Astrocyte (in vitro differentiated cells and primary cell): ENCODE measurements around the gene OR4C45. TPM values are rescaled to one million over a fixed set of nuclear protein-coding genes. Genes with fewer than 3 reads are reported as not detected.
"Not testable (repeated sequence)": the region's sequence is repeated elsewhere in the genome, so short reads cannot be mapped to it uniquely, and the experiment has no call there.

Source experiments
- DNase-seq: peaks from one replicate; pipeline ENCODE4 v3.0.0-alpha.2; 2010; ENCODE audit warnings: low read depth
- FAIRE-seq: peaks from 2 replicates; lab custom pipeline; 2011; peaks lifted over from hg19 to GRCh38; lab: Jason Lieb, UNC
- H2AFZ ChIP-seq: 2 replicates; pipeline ENCODE4 v1.6.0; 2012; ENCODE audit warnings: low read depth, low read length, inconsistent platforms
- H3K27ac ChIP-seq: 2 replicates; pipeline ENCODE4 v1.5.1; 2011; ENCODE audit warnings: low read depth, low read length, inconsistent platforms
- H3K27me3 ChIP-seq: 2 replicates; pipeline ENCODE4 v1.6.0; 2011; ENCODE audit warnings: low read length, inconsistent platforms; ENCODE audit not compliant: insufficient read depth
- H3K36me3 ChIP-seq: 2 replicates; pipeline ENCODE4 v1.5.1; 2011; ENCODE audit warnings: low read length, inconsistent platforms; ENCODE audit not compliant: insufficient read depth
- H3K4me1 ChIP-seq: 2 replicates; pipeline ENCODE4 v1.5.1; 2011; ENCODE audit warnings: low read length, inconsistent platforms; ENCODE audit not compliant: insufficient read depth
- H3K4me2 ChIP-seq: 2 replicates; pipeline ENCODE4 v1.6.0; 2012; ENCODE audit warnings: low read length, inconsistent platforms
- H3K4me3 ChIP-seq: 2 replicates; pipeline ENCODE4 v1.5.1; 2011; ENCODE audit warnings: low read depth, mild to moderate bottlenecking, low read length, inconsistent platforms; ENCODE audit not compliant: insufficient read depth
- H3K79me2 ChIP-seq: 2 replicates; pipeline ENCODE4 v1.6.0; 2012; ENCODE audit warnings: mild to moderate bottlenecking, low read length, inconsistent platforms; ENCODE audit not compliant: insufficient read depth
- H3K9ac ChIP-seq: 2 replicates; pipeline ENCODE4 v1.6.0; 2012; ENCODE audit warnings: mild to moderate bottlenecking, low read length, inconsistent platforms
- H3K9me3 ChIP-seq: 2 replicates; pipeline ENCODE4 v1.5.1; 2012; ENCODE audit warnings: low read depth, mild to moderate bottlenecking, low read length, inconsistent platforms; ENCODE audit not compliant: insufficient read depth
- H4K20me1 ChIP-seq: 2 replicates; pipeline ENCODE4 v1.6.0; 2012; ENCODE audit warnings: low read length, inconsistent platforms; ENCODE audit not compliant: insufficient read depth
- H3K27ac Mint-ChIP-seq: one replicate; pipeline ENCODE4 v1.8.0; 2021; ENCODE audit warnings: mild to moderate bottlenecking, mixed read lengths; ENCODE audit not compliant: unreplicated experiment
- H3K27me3 Mint-ChIP-seq: one replicate; pipeline ENCODE4 v1.8.0; 2021; ENCODE audit warnings: low read depth, mixed read lengths; ENCODE audit not compliant: unreplicated experiment
- H3K36me3 Mint-ChIP-seq: one replicate; pipeline ENCODE4 v1.8.0; 2021; ENCODE audit warnings: low read depth, mixed read lengths; ENCODE audit not compliant: unreplicated experiment
- H3K4me1 Mint-ChIP-seq: one replicate; pipeline ENCODE4 v1.8.0; 2021; ENCODE audit warnings: low read depth, mixed read lengths; ENCODE audit not compliant: unreplicated experiment
- H3K4me3 Mint-ChIP-seq: one replicate; pipeline ENCODE4 v1.8.0; 2021; ENCODE audit warnings: mild to moderate bottlenecking, moderate library complexity, mixed read lengths; ENCODE audit not compliant: unreplicated experiment
- H3K9me3 Mint-ChIP-seq: one replicate; pipeline ENCODE4 v1.8.0; 2021; ENCODE audit warnings: mild to moderate bottlenecking, mixed read lengths; ENCODE audit not compliant: unreplicated experiment
- CTCF ChIP-seq: IDR thresholded peaks from 2 replicates; pipeline ENCODE4 v1.5.1; 2011; ENCODE audit warnings: low read depth, mild to moderate bottlenecking, inconsistent platforms, low read length, moderate library complexity; ENCODE audit not compliant: insufficient read depth
- EZH2 ChIP-seq: IDR thresholded peaks from 2 replicates; pipeline ENCODE4 v1.6.1; 2012; ENCODE audit warnings: mild to moderate bottlenecking, low read length, inconsistent platforms; ENCODE audit not compliant: insufficient read depth
- total RNA-seq: library from RNA; stranded (reverse); gene quantifications from 2 replicates; pipeline ENCODE4 v1.2.1, GENCODE V29; 2021

OR4C45 gene
- total RNA-seq, 1 donor from 2014 or later: not detected

GRCh38 chr11:50078001-50078400, 45.3 kb downstream of the OR4C45 start:
- no peak overlapping the region for H3K9ac ChIP-seq
- H3K36me3 Mint-ChIP-seq: peaks cover 2% of the 10 kb centered on the region
- no peaks in the 10 kb centered on the region for H3K4me1 ChIP-seq
- H3K4me2 ChIP-seq: no peak overlapping the region
- no peaks in the 10 kb centered on the region for H3K9me3 ChIP-seq
- no peak overlapping the region for H3K27ac Mint-ChIP-seq
- no peak for DNase-seq
- H3K27me3 Mint-ChIP-seq: no peaks in the 10 kb centered on the region
- no peak overlapping the region for H3K27ac ChIP-seq
- H4K20me1 ChIP-seq: no peaks in the 10 kb centered on the region
- TF ChIP-seq CTCF (no peak), EZH2 (no peak)
- no peaks in the 10 kb centered on the region for H3K36me3 ChIP-seq
- no peak for FAIRE-seq
- no peaks in the 10 kb centered on the region for H3K27me3 ChIP-seq
- H3K79me2 ChIP-seq: no peaks in the 10 kb centered on the region
- peaks cover 34% of the 10 kb centered on the region for H3K9me3 Mint-ChIP-seq
- H2AFZ ChIP-seq: no peak overlapping the region
- H3K4me1 Mint-ChIP-seq: no peaks in the 10 kb centered on the region
- H3K4me3 Mint-ChIP-seq: no peak overlapping the region
- no peak overlapping the region for H3K4me3 ChIP-seq

GRCh38 chr11:50078946-50079345, 46.3 kb downstream of the OR4C45 start:
- H3K4me3 ChIP-seq, H3K79me2 ChIP-seq, H4K20me1 ChIP-seq, H3K4me2 ChIP-seq, FAIRE-seq, H3K27ac Mint-ChIP-seq, H3K27ac ChIP-seq, H3K36me3 Mint-ChIP-seq, H3K4me3 Mint-ChIP-seq, H3K4me1 ChIP-seq, H2AFZ ChIP-seq, H3K27me3 Mint-ChIP-seq, H3K9ac ChIP-seq, H3K27me3 ChIP-seq, H3K36me3 ChIP-seq, H3K9me3 ChIP-seq, DNase-seq, H3K4me1 Mint-ChIP-seq: not testable (repeated sequence)
- peaks cover 34% of the 10 kb centered on the region for H3K9me3 Mint-ChIP-seq

- TF ChIP-seq CTCF (no peak), EZH2 (no peak)
- Histone ChIP-seq H3K4me3 (no peak overlapping the region), H3K27me3 (no peaks in the 10 kb centered on the region), H3K9ac (no peak overlapping the region), H3K9me3 (no peaks in the 10 kb centered on the region), H3K4me2 (no peak overlapping the region), H3K79me2 (no peaks in the 10 kb centered on the region), H4K20me1 (no peaks in the 10 kb centered on the region), H3K27ac (no peak overlapping the region), H3K4me1 (no peaks in the 10 kb centered on the region), H3K36me3 (no peaks in the 10 kb centered on the region), H2AFZ (no peak overlapping the region)
- Mint-ChIP-seq H3K4me1 (no peaks in the 10 kb centered on the region), H3K9me3 (peaks cover 27% of the 10 kb centered on the region), H3K36me3 (no peaks in the 10 kb centered on the region), H3K27me3 (no peaks in the 10 kb centered on the region), H3K27ac (no peak overlapping the region), H3K4me3 (no peak overlapping the region)
- FAIRE-seq (no peak), DNase-seq (no peak)
Observed at GRCh38 chr11:50080256-50080655, 47.6 kb downstream of the OR4C45 start.

Other genes with a start within 250 kb of the OR4C45 start
- not detected in 2 replicates for gene OR4C13, start 80.5 kb upstream of the OR4C45 start, total RNA-seq
- not detected in 2 replicates for gene OR4C12, start 50.3 kb upstream of the OR4C45 start, total RNA-seq